GM12878 (cell line): ENCODE data around the gene COL4A2. TPM values are rescaled to one million over a fixed set of nuclear protein-coding genes. Genes with fewer than 3 reads are reported as not detected.

Source experiments
- ATAC-seq: fragments of 200-7000 bp; cut with Tn5 transposase; 3 replicates; pipeline ENCODE4 v1.9.1; 2020; ENCODE audit warnings: mild to moderate bottlenecking, moderate library complexity
- BruUV-seq: library from RNA; stranded (reverse); fragments of 400-500 nt; replicated peaks from 2 replicates; lab custom pipeline; 2021; lab: Mats Ljungman, UMichigan
- CTCF ChIA-PET: fragments of 300-600 bp; sonication (Branson Sonifier 250); formaldehyde crosslinking; extraction: SDS; loops from one replicate; lab custom pipeline; 2021; ENCODE audit warnings: inconsistent platforms; lab: Yijun Ruan, JAX
- POLR2A ChIA-PET: fragments of 350-600 bp; formaldehyde crosslinking; extraction: SDS; loops from one replicate; lab custom pipeline; 2021; ENCODE audit warnings: inconsistent platforms; lab: Charles Lee
- RAD21 ChIA-PET: fragments of 300-600 bp; sonication (Branson Sonifier 250); formaldehyde crosslinking; loops from one replicate; lab custom pipeline; 2023; ENCODE audit warnings: antibody characterized with exemption; ENCODE audit not compliant: unreplicated experiment; lab: Charles Lee
- SMC1A ChIA-PET: fragments of 300-600 bp; sonication (Branson Sonifier 250); formaldehyde crosslinking; loops from one replicate; lab custom pipeline; 2023; ENCODE audit not compliant: unreplicated experiment, uncharacterized antibody; lab: Charles Lee
- DNase-seq: peaks from one replicate; pipeline ENCODE4 v3.0.0-alpha.2; 2011; ENCODE audit warnings: low read depth, low spot score
- FAIRE-seq: peaks from 3 replicates; lab custom pipeline; 2011; peaks lifted over from hg19 to GRCh38; lab: Jason Lieb, UNC
- H2AFZ ChIP-seq: 2 replicates; pipeline ENCODE4 v1.6.0; 2011; ENCODE audit warnings: low read depth, low read length, control low read depth; ENCODE audit not compliant: control insufficient read depth
- H3K27ac ChIP-seq: 2 replicates; pipeline ENCODE4 v1.5.1; 2011; ENCODE audit warnings: control low read depth; ENCODE audit not compliant: control insufficient read depth, insufficient read depth
- H3K27me3 ChIP-seq, 2 experiments: replicated peaks in 1 of 2; 2 replicates each; pipeline versions ENCODE4 v1.6.0 to v1.6.1; 2011; ENCODE audit warnings: low read length in 1 of 2; ENCODE audit not compliant: control insufficient read depth in 2 of 2, insufficient read depth in 2 of 2
- H3K36me3 ChIP-seq, 2 experiments: 2 replicates each; pipeline ENCODE4 v1.5.1; 2011; ENCODE audit warnings: low read length in 1 of 2; ENCODE audit not compliant: control insufficient read depth in 2 of 2, insufficient read depth in 2 of 2
- H3K4me1 ChIP-seq: 2 replicates; pipeline ENCODE4 v1.6.1; 2011; ENCODE audit warnings: mild to moderate bottlenecking, low read length, moderate library complexity, mixed read lengths; ENCODE audit not compliant: control insufficient read depth, insufficient read depth
- H3K4me2 ChIP-seq: 2 replicates; pipeline ENCODE4 v1.6.0; 2011; ENCODE audit warnings: control low read depth; ENCODE audit not compliant: control insufficient read depth, insufficient read depth
- H3K4me3 ChIP-seq: fragments of 200-600 bp; sonication (generic); 2 replicates; pipeline ENCODE4 v1.5.1; 2016
- H3K79me2 ChIP-seq: 2 replicates; pipeline ENCODE4 v1.6.0; 2011; ENCODE audit warnings: low read length; ENCODE audit not compliant: control insufficient read depth, insufficient read depth
- H3K9ac ChIP-seq: 2 replicates; pipeline ENCODE4 v1.8.0; 2011; ENCODE audit warnings: low read length, control low read depth, mixed read lengths; ENCODE audit not compliant: control insufficient read depth, insufficient read depth
- H3K9me3 ChIP-seq: replicated peaks from 3 replicates; pipeline ENCODE4 v1.5.1; 2011; ENCODE audit warnings: mild to moderate bottlenecking, low read length; ENCODE audit not compliant: control insufficient read depth, insufficient read depth
- H4K20me1 ChIP-seq: 2 replicates; pipeline ENCODE4 v1.6.0; 2011; ENCODE audit not compliant: control insufficient read depth, insufficient read depth
- BRCA1 ChIP-seq: IDR thresholded peaks from 2 replicates; pipeline ENCODE4 v1.6.1; 2011; ENCODE audit warnings: low read depth, low read length, improper control_type of control experiment
- CHD2 ChIP-seq: IDR thresholded peaks from 2 replicates; pipeline ENCODE4 v1.6.1; 2011; ENCODE audit warnings: low read depth, low read length, improper control_type of control experiment, borderline replicate concordance
- GABPA ChIP-seq: IDR thresholded peaks from 2 replicates; pipeline ENCODE4 v1.6.1; 2014; ENCODE audit warnings: antibody characterized with exemption, low read depth, mild to moderate bottlenecking, inconsistent platforms
- NFIC ChIP-seq: IDR thresholded peaks from 2 replicates; pipeline ENCODE4 v1.6.1; 2012; ENCODE audit warnings: low read depth, mild to moderate bottlenecking, inconsistent platforms, low read length, moderate library complexity
- NR2F1 ChIP-seq: fragments of 450-650 bp; conservative IDR thresholded peaks from 2 replicates; pipeline ENCODE4 v1.6.1; 2017; ENCODE audit warnings: mild to moderate bottlenecking
- POLR2A ChIP-seq: IDR thresholded peaks from 2 replicates; pipeline ENCODE4 v1.6.1; 2011; ENCODE audit warnings: low read depth, mild to moderate bottlenecking, low read length
- POLR2AphosphoS2 ChIP-seq: IDR thresholded peaks from 2 replicates; pipeline ENCODE4 v1.6.1; 2011; ENCODE audit warnings: low read depth, mild to moderate bottlenecking, low read length, improper control_type of control experiment, moderate library complexity
- SRF ChIP-seq, 2 experiments: IDR thresholded peaks; 2 replicates each; pipeline ENCODE4 v1.6.1; 2011; ENCODE audit warnings: low read depth in 2 of 2, low read length in 2 of 2, mild to moderate bottlenecking in 1 of 2, moderate library complexity in 1 of 2
- TCF12 ChIP-seq: IDR thresholded peaks from 2 replicates; pipeline ENCODE4 v1.6.1; 2011; ENCODE audit warnings: low read depth, mild to moderate bottlenecking, low read length
- ZNF384 ChIP-seq: IDR thresholded peaks from 2 replicates; pipeline ENCODE4 v1.6.1; 2012; ENCODE audit warnings: low read depth, mild to moderate bottlenecking, low read length, improper control_type of control experiment, borderline replicate concordance
- WGBS: methylation state at CpG from one replicate; pipeline ENCODE4 v1.1.6; 2016; ENCODE audit warnings: low lambda C conversion rate; ENCODE audit not compliant: insufficient replicate concordance, insufficient coverage; ENCODE audit errors: missing lambda C conversion rate; 5-methylcytosine and 5-hydroxymethylcytosine counted together
- in situ Hi-C: fragments of 300-500 bp; cut with MboI; formaldehyde crosslinking; loops from 9 replicates; pipeline ENCODE4 v1.14.3; 2018; ENCODE audit warnings: mixed read lengths
- intact Hi-C: fragments of 100-400 bp; cut with micrococcal nuclease; formaldehyde crosslinking; loops from one replicate; pipeline ENCODE4 v1.14.2; 2022; ENCODE audit not compliant: unreplicated experiment
- polyA plus RNA-seq, 11 experiments: library from polyadenylated mRNA; depleted of rRNA in 4 of 11; unstranded in 6 of 11; stranded (reverse) in 5 of 11; fragments of >200 nt; fragmentation: Nextera tagmentation in 4 of 11; fragmentation: Illumina TruSeq in 1 of 11; extraction: Ambion mirVana in 4 of 11; extraction: Trizol in 1 of 11; gene quantifications; 1 replicate in 1 of 11; 2 replicates in 10 of 11; pipeline versions ENCODE4 v1.2.1 to v1.2.3, GENCODE V29; 2011 to 2016; ENCODE audit warnings: inconsistent platforms in 2 of 11, missing spikeins in 2 of 11, low read depth in 1 of 11
- total RNA-seq, 4 experiments: library from RNA; depleted of rRNA in 3 of 4; stranded (reverse); fragments of >200 nt in 3 of 4; fragmentation: Illumina TruSeq in 1 of 4; extraction: Trizol in 1 of 4; gene quantifications; 2 replicates each; pipeline versions ENCODE4 v1.2.1 to v1.2.3, GENCODE V29; 2013 to 2021
- TF ChIP-seq, protein P1 (sequence below): fragments of 450-650 bp; formaldehyde crosslinking; IDR thresholded peaks from 2 replicates; pipeline ENCODE4 v1.4.0; 2020; ENCODE audit warnings: mild to moderate bottlenecking, moderate library complexity
- TF ChIP-seq, protein P2 (sequence below): fragments of 450-650 bp; IDR thresholded peaks from 2 replicates; pipeline ENCODE4 v1.6.1; 2018; ENCODE audit warnings: mild to moderate bottlenecking, low read depth, moderate library complexity; ENCODE audit not compliant: partially characterized antibody
- TF ChIP-seq, protein P3 (sequence below): IDR thresholded peaks from 2 replicates; pipeline ENCODE4 v1.6.1; 2012; ENCODE audit warnings: low read depth, low read length, improper control_type of control experiment

COL4A2 gene
- total and polyA plus RNA-seq, 10 of the 15 experiments (the other 5 are each of a cell fraction or from before 2014, with no cell fraction given) = 0.16 to 1.6 (median 0.62) TPM; not detected in 3

DNA sequence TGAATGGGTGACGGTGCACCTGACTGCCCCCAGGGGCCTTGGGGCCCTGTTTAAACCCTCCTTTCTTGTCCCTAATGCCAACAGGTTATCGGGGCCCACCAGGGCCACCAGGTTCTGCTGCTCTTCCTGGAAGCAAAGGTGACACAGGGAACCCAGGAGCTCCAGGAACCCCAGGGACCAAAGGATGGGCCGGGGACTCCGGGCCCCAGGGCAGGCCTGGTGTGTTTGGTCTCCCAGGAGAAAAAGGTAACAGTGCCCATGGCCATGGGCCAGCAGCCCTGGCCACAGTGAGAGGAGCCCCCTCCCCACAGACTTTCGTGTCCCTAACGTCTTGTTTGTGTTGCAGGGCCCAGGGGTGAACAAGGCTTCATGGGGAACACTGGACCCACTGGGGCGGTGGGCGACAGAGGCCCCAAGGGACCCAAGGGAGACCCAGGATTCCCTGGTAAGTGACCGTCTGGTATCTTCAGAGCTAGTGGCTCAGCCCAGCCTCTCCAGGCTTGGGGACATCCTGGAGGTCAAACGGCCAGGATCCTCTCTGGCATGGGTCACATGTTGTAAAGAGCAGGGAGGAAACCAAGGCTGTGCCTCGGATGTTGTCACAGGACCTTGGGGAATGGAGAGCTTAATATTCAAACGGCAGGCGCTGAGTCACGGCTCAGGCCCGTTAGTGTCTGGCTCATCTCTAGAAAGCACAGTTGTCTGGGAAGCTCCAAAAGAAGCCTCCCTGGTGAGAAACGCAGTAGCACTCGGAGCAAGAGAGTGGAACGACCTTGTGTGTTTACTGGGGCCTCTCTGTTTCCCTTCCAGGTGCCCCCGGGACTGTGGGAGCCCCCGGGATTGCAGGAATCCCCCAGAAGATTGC is 196.2 kb downstream of the COL4A2 start:
- intact Hi-C loops = no loop called here
- no peak overlapping the region for H3K27ac ChIP-seq
- no peak overlapping the region for H3K4me2 ChIP-seq
- RAD21 ChIA-PET = interaction anchor here (1.1 kb wide), 1 partner anchor 48 kb away, joined by 3 read pairs; no protein-coding TSS in a partner anchor
- no peak overlapping the region for H2AFZ ChIP-seq
- no peak for TF ChIP-seq SRF (IDR thresholded peaks at IDR 0.05; ENCODE audit: low read depth in 2 of 2, low read length in 2 of 2)
- no peak for TF ChIP-seq CHD2
- no peak for TF ChIP-seq ZNF384
- no peak for TF ChIP-seq POLR2AphosphoS2
- TF ChIP-seq POLR2A = no peak
- TF ChIP-seq, protein P1, sequence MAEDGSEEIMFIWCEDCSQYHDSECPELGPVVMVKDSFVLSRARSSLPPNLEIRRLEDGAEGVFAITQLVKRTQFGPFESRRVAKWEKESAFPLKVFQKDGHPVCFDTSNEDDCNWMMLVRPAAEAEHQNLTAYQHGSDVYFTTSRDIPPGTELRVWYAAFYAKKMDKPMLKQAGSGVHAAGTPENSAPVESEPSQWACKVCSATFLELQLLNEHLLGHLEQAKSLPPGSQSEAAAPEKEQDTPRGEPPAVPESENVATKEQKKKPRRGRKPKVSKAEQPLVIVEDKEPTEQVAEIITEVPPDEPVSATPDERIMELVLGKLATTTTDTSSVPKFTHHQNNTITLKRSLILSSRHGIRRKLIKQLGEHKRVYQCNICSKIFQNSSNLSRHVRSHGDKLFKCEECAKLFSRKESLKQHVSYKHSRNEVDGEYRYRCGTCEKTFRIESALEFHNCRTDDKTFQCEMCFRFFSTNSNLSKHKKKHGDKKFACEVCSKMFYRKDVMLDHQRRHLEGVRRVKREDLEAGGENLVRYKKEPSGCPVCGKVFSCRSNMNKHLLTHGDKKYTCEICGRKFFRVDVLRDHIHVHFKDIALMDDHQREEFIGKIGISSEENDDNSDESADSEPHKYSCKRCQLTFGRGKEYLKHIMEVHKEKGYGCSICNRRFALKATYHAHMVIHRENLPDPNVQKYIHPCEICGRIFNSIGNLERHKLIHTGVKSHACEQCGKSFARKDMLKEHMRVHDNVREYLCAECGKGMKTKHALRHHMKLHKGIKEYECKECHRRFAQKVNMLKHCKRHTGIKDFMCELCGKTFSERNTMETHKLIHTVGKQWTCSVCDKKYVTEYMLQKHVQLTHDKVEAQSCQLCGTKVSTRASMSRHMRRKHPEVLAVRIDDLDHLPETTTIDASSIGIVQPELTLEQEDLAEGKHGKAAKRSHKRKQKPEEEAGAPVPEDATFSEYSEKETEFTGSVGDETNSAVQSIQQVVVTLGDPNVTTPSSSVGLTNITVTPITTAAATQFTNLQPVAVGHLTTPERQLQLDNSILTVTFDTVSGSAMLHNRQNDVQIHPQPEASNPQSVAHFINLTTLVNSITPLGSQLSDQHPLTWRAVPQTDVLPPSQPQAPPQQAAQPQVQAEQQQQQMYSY = no peak
- TF ChIP-seq, protein P2, sequence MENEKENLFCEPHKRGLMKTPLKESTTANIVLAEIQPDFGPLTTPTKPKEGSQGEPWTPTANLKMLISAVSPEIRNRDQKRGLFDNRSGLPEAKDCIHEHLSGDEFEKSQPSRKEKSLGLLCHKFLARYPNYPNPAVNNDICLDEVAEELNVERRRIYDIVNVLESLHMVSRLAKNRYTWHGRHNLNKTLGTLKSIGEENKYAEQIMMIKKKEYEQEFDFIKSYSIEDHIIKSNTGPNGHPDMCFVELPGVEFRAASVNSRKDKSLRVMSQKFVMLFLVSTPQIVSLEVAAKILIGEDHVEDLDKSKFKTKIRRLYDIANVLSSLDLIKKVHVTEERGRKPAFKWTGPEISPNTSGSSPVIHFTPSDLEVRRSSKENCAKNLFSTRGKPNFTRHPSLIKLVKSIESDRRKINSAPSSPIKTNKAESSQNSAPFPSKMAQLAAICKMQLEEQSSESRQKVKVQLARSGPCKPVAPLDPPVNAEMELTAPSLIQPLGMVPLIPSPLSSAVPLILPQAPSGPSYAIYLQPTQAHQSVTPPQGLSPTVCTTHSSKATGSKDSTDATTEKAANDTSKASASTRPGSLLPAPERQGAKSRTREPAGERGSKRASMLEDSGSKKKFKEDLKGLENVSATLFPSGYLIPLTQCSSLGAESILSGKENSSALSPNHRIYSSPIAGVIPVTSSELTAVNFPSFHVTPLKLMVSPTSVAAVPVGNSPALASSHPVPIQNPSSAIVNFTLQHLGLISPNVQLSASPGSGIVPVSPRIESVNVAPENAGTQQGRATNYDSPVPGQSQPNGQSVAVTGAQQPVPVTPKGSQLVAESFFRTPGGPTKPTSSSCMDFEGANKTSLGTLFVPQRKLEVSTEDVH = no peak
- TF ChIP-seq, protein P3, sequence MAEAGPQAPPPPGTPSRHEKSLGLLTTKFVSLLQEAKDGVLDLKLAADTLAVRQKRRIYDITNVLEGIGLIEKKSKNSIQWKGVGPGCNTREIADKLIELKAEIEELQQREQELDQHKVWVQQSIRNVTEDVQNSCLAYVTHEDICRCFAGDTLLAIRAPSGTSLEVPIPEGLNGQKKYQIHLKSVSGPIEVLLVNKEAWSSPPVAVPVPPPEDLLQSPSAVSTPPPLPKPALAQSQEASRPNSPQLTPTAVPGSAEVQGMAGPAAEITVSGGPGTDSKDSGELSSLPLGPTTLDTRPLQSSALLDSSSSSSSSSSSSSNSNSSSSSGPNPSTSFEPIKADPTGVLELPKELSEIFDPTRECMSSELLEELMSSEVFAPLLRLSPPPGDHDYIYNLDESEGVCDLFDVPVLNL = no peak
- TF ChIP-seq NR2F1 = no peak
- TF ChIP-seq NFIC = no peak
- TF ChIP-seq TCF12 = no peak
- TF ChIP-seq GABPA = no peak
- TF ChIP-seq BRCA1 = no peak
- TF ChIP-seq, all 136 proteins: peak for 0
- 10% methylated on average over 20 of the region's 20 CpGs for WGBS
- no peaks in the 10 kb centered on the region for H3K79me2 ChIP-seq
- FAIRE-seq (no peak), DNase-seq (no peak), ATAC-seq (peak; percentile 47)
- POLR2A ChIA-PET = no interaction called here
- no peaks in the 10 kb centered on the region; the same call in 1 of the 2 replicates for H3K4me1 ChIP-seq
- SMC1A ChIA-PET = no interaction called here
- no TSS peak for BruUV-seq
- no peak overlapping the region for H3K9ac ChIP-seq
- H3K27me3 ChIP-seq = no peaks in the 10 kb centered on the region
- CTCF ChIA-PET = interaction anchor here (1.4 kb wide), 1 partner anchor 48 kb away, joined by 4 read pairs; no protein-coding TSS in a partner anchor
- H3K9me3 ChIP-seq = peaks cover 2% of the 10 kb centered on the region; the same call in 1 of the 3 replicates
- no peaks in the 10 kb centered on the region for H3K36me3 ChIP-seq
- H3K4me3 ChIP-seq = no peak overlapping the region
- no peaks in the 10 kb centered on the region for H4K20me1 ChIP-seq
- in situ Hi-C loops = no loop called here
